HepG2 (cell line): Measurements from ENCODE around the gene MT1A. TPM values are rescaled to one million over a fixed set of nuclear protein-coding genes. Genes with fewer than 3 reads are reported as not detected.

Experiments
- BCL6 ChIP-seq: IDR thresholded peaks from 2 replicates; pipeline ENCODE4 v1.6.1; 2016; ENCODE audit warnings: missing genetic modification reagents, missing compliant biosample characterization
- BHLHE40 ChIP-seq: IDR thresholded peaks from 2 replicates; pipeline ENCODE4 v1.6.1; 2011; ENCODE audit warnings: low read length, improper control_type of control experiment
- FOSL1 ChIP-seq: sonication (generic); formaldehyde crosslinking; IDR thresholded peaks from 2 replicates; pipeline ENCODE4 v1.9.0; 2021; ENCODE audit warnings: missing genetic modification reagents, borderline replicate concordance
- FOXA1 ChIP-seq, 2 experiments: fragments of 450-650 bp in 1 of 2; sonication (generic) in 1 of 2; formaldehyde crosslinking in 1 of 2; IDR thresholded peaks; 2 replicates each; pipeline versions ENCODE4 v1.4.0 to v1.6.1; 2016 to 2020; ENCODE audit warnings: missing genetic modification reagents in 1 of 2
- KAT8 ChIP-seq: IDR thresholded peaks from 2 replicates; pipeline ENCODE4 v1.6.1; 2016; ENCODE audit warnings: missing genetic modification reagents, missing compliant biosample characterization
- MXI1 ChIP-seq: IDR thresholded peaks from 3 replicates; pipeline ENCODE4 v1.6.1; 2012; ENCODE audit warnings: low read depth, low read length, inconsistent platforms, borderline replicate concordance
- NAIF1 ChIP-seq: sonication (generic); formaldehyde crosslinking; IDR thresholded peaks from 2 replicates; pipeline ENCODE4 v1.5.0; 2020; ENCODE audit warnings: mild to moderate bottlenecking, missing genetic modification reagents, borderline replicate concordance
- SALL1 ChIP-seq: sonication (generic); formaldehyde crosslinking; IDR thresholded peaks from 2 replicates; pipeline ENCODE4 v1.8.0; 2022; ENCODE audit warnings: mild to moderate bottlenecking, missing genetic modification reagents
- SMC3 ChIP-seq: IDR thresholded peaks from 2 replicates; pipeline ENCODE4 v1.6.1; 2011; ENCODE audit warnings: low read length, improper control_type of control experiment
- SOX6 ChIP-seq, 2 experiments: fragments of 450-650 bp in 1 of 2; sonication (generic) in 1 of 2; formaldehyde crosslinking in 1 of 2; IDR thresholded peaks; 2 replicates each; pipeline versions ENCODE4 v1.4.0 to v1.6.1; 2017 to 2020; ENCODE audit warnings: antibody characterized with exemption in 1 of 2, mild to moderate bottlenecking in 1 of 2, missing genetic modification reagents in 1 of 2
- SRSF4 ChIP-seq: fragments of 200-400 bp; formaldehyde crosslinking; IDR thresholded peaks from one replicate; pipeline ENCODE4 v1.6.1; 2018; ENCODE audit warnings: mild to moderate bottlenecking, low read depth, low read length, moderate library complexity; ENCODE audit not compliant: poor library complexity, severe bottlenecking
- TCF7L2 ChIP-seq: IDR thresholded peaks from 2 replicates; pipeline ENCODE4 v1.6.1; 2011; ENCODE audit warnings: mild to moderate bottlenecking, low read depth, low read length, moderate library complexity
- ZBTB38 ChIP-seq: sonication (generic); formaldehyde crosslinking; IDR thresholded peaks from 2 replicates; pipeline ENCODE4 v1.5.1; 2020; ENCODE audit warnings: mild to moderate bottlenecking, missing genetic modification reagents
- ZNF234 ChIP-seq: sonication (generic); formaldehyde crosslinking; conservative IDR thresholded peaks from 2 replicates; pipeline ENCODE4 v1.5.1; 2020; ENCODE audit warnings: mild to moderate bottlenecking, missing genetic modification reagents
- ZNF737 ChIP-seq: sonication (generic); formaldehyde crosslinking; IDR thresholded peaks from 2 replicates; pipeline ENCODE4 v1.5.0; 2020; ENCODE audit warnings: missing genetic modification reagents, mild to moderate bottlenecking, borderline replicate concordance
- ZSCAN25 ChIP-seq: sonication (generic); formaldehyde crosslinking; IDR thresholded peaks from 2 replicates; pipeline ENCODE4 v1.8.0; 2022; ENCODE audit warnings: mild to moderate bottlenecking, missing genetic modification reagents
- polyA plus RNA-seq, 8 experiments: library from polyadenylated mRNA; depleted of rRNA in 3 of 8; stranded (reverse) in 7 of 8; unstranded in 1 of 8; fragments of >200 nt; fragmentation: Illumina TruSeq in 4 of 8; extraction: Trizol in 4 of 8; gene quantifications; 2 replicates each; pipeline versions ENCODE4 v1.2.1 to v1.2.3, GENCODE V29; 2011 to 2016; ENCODE audit warnings: low read depth in 4 of 8, missing spikeins in 1 of 8, mixed read lengths in 1 of 8; ENCODE audit not compliant: insufficient read depth in 1 of 8
- total RNA-seq, 5 experiments: library from RNA; depleted of rRNA; stranded (reverse); fragments of >200 nt; fragmentation: Illumina TruSeq; extraction: Trizol; gene quantifications; 2 replicates each; pipeline ENCODE4 v1.2.3, GENCODE V29; 2016; ENCODE audit warnings: low read depth in 1 of 5
- TF ChIP-seq, protein P1 (sequence below): sonication (generic); formaldehyde crosslinking; IDR thresholded peaks from 2 replicates; pipeline ENCODE4 v1.4.0; 2020; ENCODE audit warnings: mild to moderate bottlenecking, missing genetic modification reagents
- TF ChIP-seq, protein P2 (sequence below): sonication (generic); formaldehyde crosslinking; IDR thresholded peaks from 2 replicates; pipeline ENCODE4 v1.4.0; 2020; ENCODE audit warnings: missing genetic modification reagents, borderline replicate concordance
- TF ChIP-seq, protein P3 (sequence below): sonication (generic); formaldehyde crosslinking; IDR thresholded peaks from 2 replicates; pipeline ENCODE4 v1.4.0; 2020; ENCODE audit warnings: missing genetic modification reagents

The MT1A gene
- total and polyA plus RNA-seq, 2 of the 13 experiments (the other 11 are each of a cell fraction or from before 2014, with no cell fraction given), result 8.3 to 10.4 TPM

DNA sequence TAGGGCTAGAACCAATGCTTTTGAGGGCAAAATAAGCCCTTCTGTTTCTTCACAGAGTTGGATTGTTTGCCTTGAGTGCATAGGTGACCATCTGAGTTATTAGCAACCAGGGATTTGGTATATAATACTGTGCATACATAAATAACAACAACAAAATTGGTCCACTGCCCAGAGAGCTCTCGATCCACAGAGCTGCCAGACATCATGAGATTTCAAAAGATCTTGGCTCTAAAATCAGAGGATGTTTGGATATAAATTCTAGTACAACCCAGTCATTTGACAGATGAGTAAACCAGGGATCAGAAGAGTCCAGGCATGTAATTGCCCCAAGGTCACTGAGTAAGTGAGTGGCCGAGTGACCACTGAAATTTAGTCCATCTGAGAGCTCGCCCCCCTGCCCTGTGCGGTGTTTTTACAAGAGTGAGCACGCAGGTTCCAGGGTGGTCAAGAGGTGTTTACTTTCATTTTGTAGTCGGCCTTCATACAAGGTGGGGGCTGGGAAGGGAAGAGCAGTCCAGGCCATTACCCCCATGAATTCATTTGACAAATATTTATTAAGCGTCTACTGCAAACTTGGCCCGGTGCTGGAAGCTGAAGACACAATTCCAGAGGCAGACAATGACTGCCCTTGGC, 31.9 kb upstream of the MT1A start (continued):
- TF ChIP-seq ZNF234 (CRISPR knock-in tag) (no peak), FOSL1 (CRISPR knock-in tag) (peak; percentile 39; the same call in 1 of the 2 replicates), ZNF737 (0 out of 2 replicates have a peak, but pooled peaks have one; percentile 7), SMC3 (no peak), KAT8 (CRISPR knock-in tag) (no peak), MXI1 (0 out of 3 replicates have a peak, but pooled peaks have one; percentile 52), BCL6 (0 out of 2 replicates have a peak, but pooled peaks have one; percentile 50), BHLHE40 (no peak), ZSCAN25 (CRISPR knock-in tag) (peak; percentile 68), SOX6 (IDR thresholded peaks at IDR 0.05) (no peak), SOX6 (CRISPR knock-in tag; IDR thresholded peaks at IDR 0.05) (peak; percentile 96), SRSF4 (no peak), FOXA1 (IDR thresholded peaks at IDR 0.05) (no peak), FOXA1 (CRISPR knock-in tag; IDR thresholded peaks at IDR 0.05) (peak; percentile 75), ZBTB38 (CRISPR knock-in tag) (no peak), NAIF1 (CRISPR knock-in tag) (no peak), TCF7L2 (no peak), SALL1 (CRISPR knock-in tag) (no peak)
- TF ChIP-seq, protein P1, sequence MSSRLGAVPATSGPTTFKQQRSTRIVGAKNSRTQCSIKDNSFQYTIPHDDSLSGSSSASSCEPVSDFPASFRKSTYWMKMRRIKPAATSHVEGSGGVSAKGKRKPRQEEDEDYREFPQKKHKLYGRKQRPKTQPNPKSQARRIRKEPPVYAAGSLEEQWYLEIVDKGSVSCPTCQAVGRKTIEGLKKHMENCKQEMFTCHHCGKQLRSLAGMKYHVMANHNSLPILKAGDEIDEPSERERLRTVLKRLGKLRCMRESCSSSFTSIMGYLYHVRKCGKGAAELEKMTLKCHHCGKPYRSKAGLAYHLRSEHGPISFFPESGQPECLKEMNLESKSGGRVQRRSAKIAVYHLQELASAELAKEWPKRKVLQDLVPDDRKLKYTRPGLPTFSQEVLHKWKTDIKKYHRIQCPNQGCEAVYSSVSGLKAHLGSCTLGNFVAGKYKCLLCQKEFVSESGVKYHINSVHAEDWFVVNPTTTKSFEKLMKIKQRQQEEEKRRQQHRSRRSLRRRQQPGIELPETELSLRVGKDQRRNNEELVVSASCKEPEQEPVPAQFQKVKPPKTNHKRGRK (CRISPR knock-in tag), result no peak
- TF ChIP-seq, protein P2, sequence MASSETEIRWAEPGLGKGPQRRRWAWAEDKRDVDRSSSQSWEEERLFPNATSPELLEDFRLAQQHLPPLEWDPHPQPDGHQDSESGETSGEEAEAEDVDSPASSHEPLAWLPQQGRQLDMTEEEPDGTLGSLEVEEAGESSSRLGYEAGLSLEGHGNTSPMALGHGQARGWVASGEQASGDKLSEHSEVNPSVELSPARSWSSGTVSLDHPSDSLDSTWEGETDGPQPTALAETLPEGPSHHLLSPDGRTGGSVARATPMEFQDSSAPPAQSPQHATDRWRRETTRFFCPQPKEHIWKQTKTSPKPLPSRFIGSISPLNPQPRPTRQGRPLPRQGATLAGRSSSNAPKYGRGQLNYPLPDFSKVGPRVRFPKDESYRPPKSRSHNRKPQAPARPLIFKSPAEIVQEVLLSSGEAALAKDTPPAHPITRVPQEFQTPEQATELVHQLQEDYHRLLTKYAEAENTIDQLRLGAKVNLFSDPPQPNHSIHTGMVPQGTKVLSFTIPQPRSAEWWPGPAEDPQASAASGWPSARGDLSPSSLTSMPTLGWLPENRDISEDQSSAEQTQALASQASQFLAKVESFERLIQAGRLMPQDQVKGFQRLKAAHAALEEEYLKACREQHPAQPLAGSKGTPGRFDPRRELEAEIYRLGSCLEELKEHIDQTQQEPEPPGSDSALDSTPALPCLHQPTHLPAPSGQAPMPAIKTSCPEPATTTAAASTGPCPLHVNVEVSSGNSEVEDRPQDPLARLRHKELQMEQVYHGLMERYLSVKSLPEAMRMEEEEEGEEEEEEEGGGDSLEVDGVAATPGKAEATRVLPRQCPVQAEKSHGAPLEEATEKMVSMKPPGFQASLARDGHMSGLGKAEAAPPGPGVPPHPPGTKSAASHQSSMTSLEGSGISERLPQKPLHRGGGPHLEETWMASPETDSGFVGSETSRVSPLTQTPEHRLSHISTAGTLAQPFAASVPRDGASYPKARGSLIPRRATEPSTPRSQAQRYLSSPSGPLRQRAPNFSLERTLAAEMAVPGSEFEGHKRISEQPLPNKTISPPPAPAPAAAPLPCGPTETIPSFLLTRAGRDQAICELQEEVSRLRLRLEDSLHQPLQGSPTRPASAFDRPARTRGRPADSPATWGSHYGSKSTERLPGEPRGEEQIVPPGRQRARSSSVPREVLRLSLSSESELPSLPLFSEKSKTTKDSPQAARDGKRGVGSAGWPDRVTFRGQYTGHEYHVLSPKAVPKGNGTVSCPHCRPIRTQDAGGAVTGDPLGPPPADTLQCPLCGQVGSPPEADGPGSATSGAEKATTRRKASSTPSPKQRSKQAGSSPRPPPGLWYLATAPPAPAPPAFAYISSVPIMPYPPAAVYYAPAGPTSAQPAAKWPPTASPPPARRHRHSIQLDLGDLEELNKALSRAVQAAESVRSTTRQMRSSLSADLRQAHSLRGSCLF (CRISPR knock-in tag), result no peak
- TF ChIP-seq, protein P3, sequence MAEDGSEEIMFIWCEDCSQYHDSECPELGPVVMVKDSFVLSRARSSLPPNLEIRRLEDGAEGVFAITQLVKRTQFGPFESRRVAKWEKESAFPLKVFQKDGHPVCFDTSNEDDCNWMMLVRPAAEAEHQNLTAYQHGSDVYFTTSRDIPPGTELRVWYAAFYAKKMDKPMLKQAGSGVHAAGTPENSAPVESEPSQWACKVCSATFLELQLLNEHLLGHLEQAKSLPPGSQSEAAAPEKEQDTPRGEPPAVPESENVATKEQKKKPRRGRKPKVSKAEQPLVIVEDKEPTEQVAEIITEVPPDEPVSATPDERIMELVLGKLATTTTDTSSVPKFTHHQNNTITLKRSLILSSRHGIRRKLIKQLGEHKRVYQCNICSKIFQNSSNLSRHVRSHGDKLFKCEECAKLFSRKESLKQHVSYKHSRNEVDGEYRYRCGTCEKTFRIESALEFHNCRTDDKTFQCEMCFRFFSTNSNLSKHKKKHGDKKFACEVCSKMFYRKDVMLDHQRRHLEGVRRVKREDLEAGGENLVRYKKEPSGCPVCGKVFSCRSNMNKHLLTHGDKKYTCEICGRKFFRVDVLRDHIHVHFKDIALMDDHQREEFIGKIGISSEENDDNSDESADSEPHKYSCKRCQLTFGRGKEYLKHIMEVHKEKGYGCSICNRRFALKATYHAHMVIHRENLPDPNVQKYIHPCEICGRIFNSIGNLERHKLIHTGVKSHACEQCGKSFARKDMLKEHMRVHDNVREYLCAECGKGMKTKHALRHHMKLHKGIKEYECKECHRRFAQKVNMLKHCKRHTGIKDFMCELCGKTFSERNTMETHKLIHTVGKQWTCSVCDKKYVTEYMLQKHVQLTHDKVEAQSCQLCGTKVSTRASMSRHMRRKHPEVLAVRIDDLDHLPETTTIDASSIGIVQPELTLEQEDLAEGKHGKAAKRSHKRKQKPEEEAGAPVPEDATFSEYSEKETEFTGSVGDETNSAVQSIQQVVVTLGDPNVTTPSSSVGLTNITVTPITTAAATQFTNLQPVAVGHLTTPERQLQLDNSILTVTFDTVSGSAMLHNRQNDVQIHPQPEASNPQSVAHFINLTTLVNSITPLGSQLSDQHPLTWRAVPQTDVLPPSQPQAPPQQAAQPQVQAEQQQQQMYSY (CRISPR knock-in tag), result peak; percentile 50; the same call in 1 of the 2 replicates
